Measurements from ENCODE around the gene FRMD7.
A peak's percentile ranks its signal among the peaks of the same experiment; 100 is the strongest.
"Not testable (repeated sequence)": the region's sequence is repeated elsewhere in the genome, so short reads cannot be mapped to it uniquely, and the experiment has no call there.

FRMD7 gene

GRCh38 chrX:132093239-132093860, 34.5 kb downstream of the FRMD7 start:
- DNase-seq (ENCODE audit: low read depth in 4 of 4, low spot score in 1 of 4), result no peak

DNA sequence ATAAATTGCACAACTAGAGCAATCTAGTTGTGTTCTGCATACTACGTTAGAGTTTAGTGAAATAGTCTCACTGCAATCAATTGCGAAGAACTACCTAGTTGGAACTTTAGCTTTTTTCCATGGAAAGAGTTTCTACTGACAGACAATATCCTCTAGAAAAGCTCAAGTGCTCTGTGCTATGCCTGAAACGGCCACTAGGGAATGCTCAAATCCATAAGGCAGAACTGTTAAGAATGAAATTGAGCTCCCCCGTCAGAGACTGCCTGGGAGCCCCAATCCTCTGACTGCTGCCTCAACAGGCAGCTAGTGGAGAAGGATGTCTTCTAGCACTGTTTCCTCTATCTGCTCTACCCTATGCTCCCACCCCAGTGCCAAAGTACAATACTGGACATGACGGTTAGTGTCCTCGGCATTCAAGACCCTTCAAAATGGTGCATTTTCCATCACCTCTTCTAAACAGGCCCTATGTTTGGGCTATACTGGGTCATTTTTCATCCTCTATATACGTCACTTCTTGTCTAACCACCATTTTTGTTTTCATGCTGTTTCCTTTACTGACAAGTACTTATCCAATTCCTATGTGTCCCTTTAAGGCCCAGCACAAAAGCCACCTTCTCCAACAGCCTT, 35.3 kb downstream of the FRMD7 start:
- peak; percentile 1 to 19 (median 14) for DNase-seq (ENCODE audit: low read depth in 4 of 4, low spot score in 1 of 4)

DNA sequence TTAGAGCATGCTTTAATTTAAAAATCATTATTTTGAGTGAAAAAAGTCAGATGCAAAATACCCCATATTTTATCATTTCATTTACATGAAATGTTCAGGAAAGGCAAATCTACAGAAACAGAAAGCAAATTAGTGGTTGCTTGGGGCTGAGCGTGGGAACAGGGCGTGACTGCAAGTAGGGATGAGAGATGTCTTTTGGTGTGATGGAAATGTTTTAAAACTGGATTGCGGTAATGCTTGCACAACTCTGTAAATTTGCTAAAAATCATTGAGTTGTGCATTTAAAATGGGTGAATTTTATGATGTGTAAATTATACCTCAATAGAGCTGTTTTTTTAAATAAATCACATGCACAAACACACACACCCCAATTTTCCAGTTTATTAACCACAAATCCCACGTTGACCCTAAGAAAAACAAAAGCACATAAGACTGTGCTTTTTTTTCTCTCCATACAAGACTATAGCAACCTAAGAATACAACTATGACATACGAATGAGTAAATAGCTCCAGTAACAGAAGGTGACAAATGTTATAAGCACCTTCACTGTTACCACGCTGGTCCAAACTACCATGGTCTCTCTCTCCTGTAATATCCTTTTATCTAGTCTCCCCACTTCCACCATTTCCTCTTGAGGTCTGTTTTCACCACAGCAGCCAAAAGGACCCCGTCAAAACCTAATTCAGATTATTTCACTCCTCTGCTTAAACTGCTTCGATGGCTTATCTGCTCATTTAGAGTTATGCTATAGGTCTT, 37.2 kb downstream of the FRMD7 start:
- no peak for DNase-seq (ENCODE audit: low read depth in 4 of 4, low spot score in 1 of 4)

- DNase-seq (ENCODE audit: low read depth in 4 of 4, low spot score in 1 of 4), result no peak
Measured at GRCh38 chrX:132088864-132089263, 39.0 kb downstream of the FRMD7 start.

GRCh38 chrX:132086672-132087071, 41.1 kb downstream of the FRMD7 start:
- DNase-seq (ENCODE audit: low read depth in 4 of 4, low spot score in 1 of 4), result no peak

DNA sequence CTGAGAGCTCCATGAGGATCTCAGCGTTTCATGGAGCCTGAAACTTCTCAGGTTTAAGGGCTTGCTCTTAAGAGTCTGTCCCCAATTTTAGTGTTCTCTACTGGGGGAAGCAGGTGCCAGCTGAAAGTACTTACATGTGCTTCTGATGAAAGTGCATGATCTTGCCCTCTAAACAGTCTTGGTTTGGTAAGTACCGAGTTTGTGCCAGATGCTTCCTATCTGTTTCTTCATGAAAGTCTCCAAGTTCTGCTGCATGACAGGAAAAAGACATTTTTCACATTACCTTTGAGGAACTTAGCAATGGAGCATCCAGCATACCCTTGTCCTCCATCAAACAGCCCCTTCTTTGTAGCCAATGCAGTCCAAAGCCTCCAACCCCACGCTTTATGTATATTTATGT, 42.0 kb downstream of the FRMD7 start:
- DNase-seq (ENCODE audit: low read depth in 4 of 4, low spot score in 1 of 4), result no peak

DNA sequence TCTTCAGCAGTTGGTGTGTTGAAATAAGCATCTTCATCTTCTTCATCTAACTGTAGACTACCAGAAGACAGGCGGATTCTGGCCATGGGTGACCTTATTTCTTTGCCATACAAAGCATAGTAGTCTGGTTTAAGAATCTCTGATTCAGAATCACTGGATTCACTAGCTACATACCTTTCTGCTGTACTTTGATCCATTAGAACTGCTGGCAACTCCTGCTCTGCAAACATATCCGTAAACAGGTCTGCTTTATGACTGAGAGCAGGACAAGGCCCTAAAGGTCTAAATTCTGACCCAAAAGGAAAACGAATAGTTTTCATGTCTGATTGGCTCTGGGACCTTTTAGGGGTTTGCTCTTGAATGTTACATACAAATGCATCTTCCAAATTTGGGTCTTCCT, 49.9 kb downstream of the FRMD7 start:
- DNase-seq (ENCODE audit: low read depth in 4 of 4, low spot score in 1 of 4), result no peak

- DNase-seq (ENCODE audit: low read depth in 4 of 4, low spot score in 1 of 4), result no peak
Measured at GRCh38 chrX:132077414-132077813, 50.4 kb downstream of the FRMD7 start.

DNA sequence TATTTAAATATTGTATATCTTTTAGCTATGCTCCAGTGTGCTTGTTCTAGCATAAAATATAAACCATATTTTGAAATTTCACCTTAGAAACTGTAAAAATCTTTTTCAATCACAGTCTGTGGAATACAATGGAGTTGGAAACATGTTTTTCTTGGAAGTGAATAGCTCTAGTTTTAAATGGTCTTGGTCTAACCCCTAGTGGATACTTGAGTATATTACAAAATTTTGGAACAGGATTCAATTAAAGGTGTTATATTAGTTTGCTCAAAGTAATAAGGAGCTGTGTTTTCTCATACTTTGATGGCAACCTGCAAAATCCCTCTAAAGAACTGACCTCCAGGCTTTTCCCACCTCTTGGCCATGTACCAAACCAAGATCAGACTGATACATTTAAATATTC, 56.6 kb downstream of the FRMD7 start:
- DNase-seq (ENCODE audit: low read depth in 4 of 4, low spot score in 1 of 4), result no peak

DNA sequence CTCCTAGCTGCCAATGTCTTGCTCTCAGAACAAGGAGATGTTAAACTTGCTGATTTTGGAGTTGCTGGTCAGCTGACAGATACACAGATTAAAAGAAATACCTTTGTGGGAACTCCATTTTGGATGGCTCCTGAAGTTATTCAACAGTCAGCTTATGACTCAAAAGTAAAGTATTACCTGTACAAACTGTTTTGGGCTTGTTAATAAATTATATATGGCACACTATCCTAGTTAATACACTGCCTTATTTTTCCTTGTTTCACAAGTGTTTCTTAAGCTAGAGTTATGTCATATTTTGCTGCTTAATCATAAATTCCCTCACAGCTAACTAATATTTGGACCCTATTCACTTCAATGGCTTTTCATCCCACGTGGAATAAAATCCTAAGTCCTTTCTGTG, 59.4 kb downstream of the FRMD7 start:
- DNase-seq (ENCODE audit: low read depth in 4 of 4, low spot score in 1 of 4), result no peak

- no peak for DNase-seq (ENCODE audit: low read depth in 4 of 4, low spot score in 1 of 4)
Measured at GRCh38 chrX:132063862-132064261, 64.0 kb downstream of the FRMD7 start.

DNA sequence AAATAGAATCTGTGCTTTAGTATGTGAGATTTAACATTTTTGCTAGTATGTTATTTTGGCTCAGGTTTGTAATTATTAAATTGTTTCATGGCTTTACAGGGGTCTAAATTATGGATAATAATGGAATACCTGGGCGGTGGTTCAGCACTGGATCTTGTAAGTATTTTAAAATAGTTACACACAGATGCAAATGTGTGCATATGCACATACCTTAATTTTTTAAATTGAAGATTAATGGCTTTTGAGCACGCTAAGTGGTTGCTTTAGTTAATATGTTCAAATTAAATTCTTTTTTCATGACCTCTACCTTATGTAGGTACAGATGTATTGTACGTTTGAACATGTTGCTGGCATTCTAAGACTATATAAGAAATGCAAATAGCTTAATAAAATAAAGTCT, 64.5 kb downstream of the FRMD7 start:
- no peak for DNase-seq (ENCODE audit: low read depth in 4 of 4, low spot score in 1 of 4)

- DNase-seq (ENCODE audit: low read depth in 4 of 4, low spot score in 1 of 4), result no peak
Measured at GRCh38 chrX:132059973-132060540, 67.8 kb downstream of the FRMD7 start.

DNA sequence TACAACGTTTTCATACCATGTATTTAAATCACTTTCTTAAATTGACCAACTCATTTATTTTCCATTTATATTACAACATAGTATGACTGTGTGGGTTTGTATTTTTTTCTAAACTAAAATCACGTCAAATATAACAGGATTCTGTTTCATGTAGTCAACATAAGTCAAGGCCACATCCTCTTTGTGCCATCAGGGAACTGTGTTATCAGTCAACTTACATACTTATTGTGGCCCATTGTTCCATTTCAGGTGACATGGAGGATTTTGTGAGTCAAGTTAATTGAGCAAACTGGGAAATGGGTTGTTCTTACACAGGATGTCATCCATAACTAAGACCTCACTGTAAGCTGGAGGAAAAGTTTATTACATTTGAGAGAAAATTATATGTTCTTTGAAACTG, 68.8 kb downstream of the FRMD7 start:
- DNase-seq (ENCODE audit: low read depth in 4 of 4, low spot score in 1 of 4), result no peak

DNA sequence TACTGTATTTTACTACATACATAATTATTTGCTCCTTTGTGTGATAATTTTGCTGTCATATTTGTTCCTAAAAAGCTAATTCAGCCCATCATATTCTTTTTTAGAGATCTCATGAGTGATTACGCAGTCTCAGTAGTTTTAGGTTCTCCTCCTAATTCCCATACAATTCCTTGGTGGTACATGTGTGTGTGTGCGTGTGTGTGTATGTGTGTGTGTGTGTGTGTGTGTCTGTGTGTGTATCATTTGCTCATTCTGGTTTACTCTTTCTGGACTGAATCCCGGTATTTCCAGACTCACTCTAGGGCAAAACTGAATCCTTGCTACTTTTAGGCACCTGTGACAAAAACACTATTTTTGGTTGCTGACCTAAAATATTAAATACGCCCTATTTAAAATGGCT, 69.8 kb downstream of the FRMD7 start:
- no peak for DNase-seq (ENCODE audit: low read depth in 4 of 4, low spot score in 1 of 4)

- DNase-seq (ENCODE audit: low read depth in 4 of 4, low spot score in 1 of 4), result not testable (repeated sequence)
Measured at GRCh38 chrX:132051778-132052177, 76.0 kb downstream of the FRMD7 start.

GRCh38 chrX:132046533-132046932, 81.3 kb downstream of the FRMD7 start:
- DNase-seq (ENCODE audit: low read depth in 4 of 4, low spot score in 1 of 4), result no peak

- no peak for DNase-seq (ENCODE audit: low read depth in 4 of 4, low spot score in 1 of 4)
Measured at GRCh38 chrX:132045456-132045855, 82.4 kb downstream of the FRMD7 start.

- no peak for DNase-seq (ENCODE audit: low read depth in 4 of 4, low spot score in 1 of 4)
Measured at GRCh38 chrX:132044953-132045352, 82.9 kb downstream of the FRMD7 start.

DNA sequence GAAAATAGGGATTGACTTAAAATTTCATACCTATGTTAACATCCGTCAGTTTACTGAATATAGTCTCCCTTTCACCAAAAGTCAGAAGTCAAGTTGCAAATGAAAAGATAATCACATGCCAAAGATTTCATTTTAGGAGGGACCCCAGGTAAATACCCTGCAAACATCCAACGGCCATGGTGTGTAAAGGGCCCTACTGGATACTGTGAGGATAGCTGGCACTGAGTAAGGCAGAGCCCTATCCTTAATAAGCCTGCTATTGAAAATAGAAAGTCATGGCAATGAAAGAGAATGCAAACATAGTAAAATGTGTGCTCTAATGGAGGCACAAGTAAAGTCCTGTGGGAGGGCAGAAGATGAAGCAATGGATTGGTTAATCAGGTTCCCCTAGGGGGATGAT, 83.8 kb downstream of the FRMD7 start:
- no peak for DNase-seq (ENCODE audit: low read depth in 4 of 4, low spot score in 1 of 4)

DNA sequence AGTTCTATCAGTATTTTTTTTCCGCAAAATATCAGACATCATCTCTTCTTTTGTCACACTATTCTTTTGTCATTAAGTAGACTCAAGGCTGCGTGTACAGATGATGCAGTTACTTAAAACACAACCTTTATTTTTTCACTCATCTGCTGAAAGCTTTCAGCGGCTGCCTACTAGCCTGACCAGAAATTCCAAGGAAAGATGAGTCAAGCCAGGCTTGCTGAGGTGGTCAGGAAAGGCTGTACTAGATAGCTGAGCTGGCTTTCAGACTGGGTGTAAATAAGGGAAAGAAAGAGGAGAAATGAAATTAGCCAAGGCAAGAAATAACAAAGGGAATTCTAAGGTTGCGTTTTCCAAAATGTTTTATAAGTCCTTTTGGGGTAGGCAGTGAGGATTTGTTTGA, 86.8 kb downstream of the FRMD7 start:
- no peak for DNase-seq (ENCODE audit: low read depth in 4 of 4, low spot score in 1 of 4)

DNA sequence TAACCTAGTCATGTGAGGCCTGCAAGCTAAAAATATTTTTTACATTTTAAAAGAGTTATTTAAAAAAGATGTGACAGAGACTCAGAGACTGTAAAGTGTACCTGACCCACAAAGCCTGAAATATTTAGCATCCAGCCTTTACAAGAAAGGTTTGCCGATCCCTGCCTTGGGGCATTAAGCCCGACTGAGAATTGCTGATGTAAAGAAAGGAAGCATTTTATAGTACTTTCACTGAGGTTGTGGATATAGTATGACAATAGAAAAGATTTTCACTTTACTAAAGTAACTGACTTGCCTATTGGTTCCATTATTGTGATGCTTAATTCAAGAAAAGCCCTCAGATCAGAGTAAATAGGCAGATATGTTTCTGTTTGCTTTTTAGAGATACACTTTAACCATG, 87.8 kb downstream of the FRMD7 start:
- DNase-seq (ENCODE audit: low read depth in 4 of 4, low spot score in 1 of 4), result no peak
